ENCODE results near the gene NXPE3.

DNA sequence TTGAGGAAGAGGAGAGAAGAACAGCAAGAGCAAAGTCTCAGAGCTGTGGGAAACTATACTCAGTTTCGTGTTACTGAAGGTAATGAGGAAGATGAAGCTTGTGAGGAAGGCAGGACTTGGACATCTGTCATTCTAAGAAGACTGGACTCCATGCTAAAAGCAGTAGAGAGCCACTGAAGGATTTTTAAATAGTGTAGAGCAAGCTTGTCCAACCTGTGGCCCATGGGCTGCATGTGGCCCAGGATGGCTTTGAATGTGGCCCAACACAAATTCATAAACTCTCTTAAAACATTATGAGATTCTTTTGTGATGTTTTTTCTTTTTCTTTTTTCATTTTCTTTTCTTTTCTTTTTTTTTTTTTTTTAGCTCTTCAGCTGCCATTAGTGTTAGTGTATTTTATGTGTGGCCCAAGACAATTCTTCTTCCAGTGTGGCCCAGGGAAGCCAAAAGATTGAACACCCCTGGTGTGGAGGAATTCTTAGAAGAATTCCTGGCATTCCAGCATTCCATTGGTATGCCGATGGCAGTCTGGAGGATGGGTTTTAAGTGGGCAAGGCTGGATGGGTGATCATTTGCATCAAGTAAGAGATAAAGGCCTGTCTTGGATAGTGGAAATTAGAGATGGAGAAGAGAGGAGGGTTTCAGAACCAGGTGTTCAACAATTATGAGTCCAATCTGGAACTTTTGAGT lies 63.4 kb downstream of the NXPE3 start:
- TF ChIP-seq POLR2A (IDR thresholded peaks at IDR 0.05; ENCODE audit: low read depth, low read length), result no peak
- no peak for TF ChIP-seq TAF1 (IDR thresholded peaks at IDR 0.05; ENCODE audit: borderline replicate concordance, low read depth, low read length)
